Activated CD4-positive, alpha-beta memory T cell treated with anti-CD3 and anti-CD28 coated beads, Interleukin-2, amount 10 ng/mL, durations not matched to agents 7 days and 5 days (primary cell): ENCODE results near the gene LSM14B. TPM values are rescaled to one million over a fixed set of nuclear protein-coding genes. Genes with fewer than 3 reads are reported as not detected.
"Not testable (repeated sequence)": the region's sequence is repeated elsewhere in the genome, so short reads cannot be mapped to it uniquely, and the experiment has no call there.

Experiments
- CTCF ChIA-PET: fragments of 350-600 bp; sonication (Branson Sonifier 250); formaldehyde crosslinking; loops from one replicate; lab custom pipeline; 2021; ENCODE audit warnings: antibody characterized with exemption, inconsistent platforms; lab: Charles Lee
- POLR2A ChIA-PET: fragments of 350-600 bp; sonication (Branson Sonifier 250); formaldehyde crosslinking; loops from one replicate; lab custom pipeline; 2021; ENCODE audit warnings: antibody characterized with exemption; lab: Charles Lee
- DNase-seq: peaks from one replicate; pipeline ENCODE4 v3.0.0-alpha.2; 2020
- H3K27ac Mint-ChIP-seq: one replicate; pipeline ENCODE4 v1.8.0; 2021; ENCODE audit warnings: mild to moderate bottlenecking, mixed read lengths
- H3K27me3 Mint-ChIP-seq: one replicate; pipeline ENCODE4 v1.8.0; 2021; ENCODE audit warnings: mixed read lengths
- H3K36me3 Mint-ChIP-seq: one replicate; pipeline ENCODE4 v1.8.0; 2021; ENCODE audit warnings: low read depth, mixed read lengths
- H3K4me1 Mint-ChIP-seq: one replicate; pipeline ENCODE4 v1.8.0; 2021; ENCODE audit warnings: mixed read lengths
- H3K4me3 Mint-ChIP-seq: one replicate; pipeline ENCODE4 v1.8.0; 2021; ENCODE audit warnings: mild to moderate bottlenecking, mixed read lengths
- H3K9me3 Mint-ChIP-seq: one replicate; pipeline ENCODE4 v1.8.0; 2021; ENCODE audit warnings: mixed read lengths
- total RNA-seq, 2 experiments: library from RNA; stranded (reverse); gene quantifications; one replicate each; pipeline ENCODE4 v1.2.3, GENCODE V29; 2021

The LSM14B gene
- total RNA-seq = 10 to 100 TPM; 38.9 to 39.0 TPM

DNA sequence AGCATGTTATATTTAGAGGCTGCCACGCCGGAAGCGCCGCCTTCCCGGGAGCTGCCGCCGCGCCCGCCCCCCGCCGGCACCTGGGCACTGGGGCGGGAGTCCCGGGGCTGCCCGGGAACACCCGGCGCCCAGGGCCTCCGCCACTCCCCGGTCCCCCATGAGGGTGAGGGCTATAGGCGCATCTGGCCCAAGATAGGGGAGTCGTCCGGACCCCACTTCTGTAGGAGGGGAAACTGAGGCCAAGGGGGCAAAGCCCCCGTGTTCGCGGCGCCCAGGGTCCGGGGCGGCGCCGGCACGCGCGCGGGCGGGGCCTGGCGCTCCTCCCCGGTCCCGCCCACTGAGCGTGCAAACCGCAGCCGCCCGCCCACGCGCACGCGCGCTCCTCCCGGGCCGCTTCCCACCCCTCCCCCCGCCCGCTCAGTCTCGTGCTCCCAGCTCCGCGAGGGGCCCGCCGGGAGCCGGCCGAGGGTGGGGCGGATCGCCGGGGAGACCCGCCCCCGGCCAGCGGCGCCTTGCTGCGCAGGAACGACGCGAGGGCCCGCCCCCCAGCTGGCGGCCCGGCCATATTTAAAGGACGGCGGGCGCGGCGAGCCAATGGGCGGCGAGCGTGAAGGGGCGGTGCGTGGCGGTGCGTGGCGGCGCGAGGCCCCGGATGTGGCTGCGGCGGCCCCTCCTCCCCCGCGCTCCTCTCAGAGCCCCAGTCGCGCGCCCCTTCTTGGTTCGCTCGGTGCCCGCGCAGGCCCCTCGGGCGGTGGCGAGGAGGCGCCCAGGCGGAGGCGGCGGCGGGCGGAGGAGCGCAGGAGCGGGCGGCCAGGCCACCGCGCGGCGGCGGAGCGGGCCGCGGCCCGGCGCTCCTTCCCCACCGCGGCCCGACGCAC, at the start of gene LSM14B:
Gene LSM14B, plus strand, starts transcription at position 700 of the 878 bp plus-strand sequence. CDS start 192 bp downstream, outside the sequence.
- Mint-ChIP-seq H3K4me1 (peaks cover 42% of the 10 kb centered on the region), H3K4me3 (peak within 1 kb of the TSS; percentile 84), H3K27me3 (no peaks in the 10 kb centered on the region), H3K36me3 (peaks cover 24% of the 10 kb centered on the region), H3K9me3 (peaks cover 3% of the 10 kb centered on the region), H3K27ac (peak within 1 kb of the TSS; percentile 86)
- CTCF ChIA-PET = interaction anchor here (1.1 to 2.3 kb wide), 5 partner anchors 14 to 495 kb away, joined by 3 to 14 read pairs (median 5); no protein-coding TSS in a partner anchor
- peak; percentile 97 for DNase-seq
- POLR2A ChIA-PET = interaction anchor here (0.9 to 6.9 kb wide), 6 partner anchors 11 to 61 kb away, joined by 3 to 60 read pairs (median 4); partner anchors contain the start of genes MTG2, PSMA7, SS18L1 and TAF4

DNA sequence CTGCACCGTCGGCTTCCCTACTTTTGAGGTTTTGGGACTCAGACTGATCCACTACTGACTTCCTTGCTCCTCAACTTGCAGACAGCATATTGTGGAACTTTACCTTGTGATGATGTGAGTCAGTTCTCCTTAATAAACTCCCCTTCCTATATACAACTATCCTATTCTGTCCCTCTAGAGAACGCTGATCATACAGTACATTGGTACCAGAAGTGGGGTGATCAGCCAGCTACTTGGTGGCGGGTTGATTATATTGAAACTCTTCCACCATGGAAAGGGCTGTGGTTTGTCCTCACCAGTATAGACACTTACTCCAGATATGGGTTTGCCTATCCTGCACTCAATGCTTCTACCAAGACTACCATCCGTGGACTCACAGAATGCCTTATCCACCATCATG, 49.0 kb upstream of the LSM14B start:
- Mint-ChIP-seq H3K4me1 (no peaks in the 10 kb centered on the region), H3K27ac (no peak overlapping the region), H3K4me3 (no peak overlapping the region), H3K36me3 (peaks cover 2% of the 10 kb centered on the region), H3K9me3 (peaks cover 14% of the 10 kb centered on the region), H3K27me3 (no peaks in the 10 kb centered on the region)
- ChIA-PET POLR2A (no interaction called here), CTCF (no interaction called here)
- DNase-seq = no peak

DNA sequence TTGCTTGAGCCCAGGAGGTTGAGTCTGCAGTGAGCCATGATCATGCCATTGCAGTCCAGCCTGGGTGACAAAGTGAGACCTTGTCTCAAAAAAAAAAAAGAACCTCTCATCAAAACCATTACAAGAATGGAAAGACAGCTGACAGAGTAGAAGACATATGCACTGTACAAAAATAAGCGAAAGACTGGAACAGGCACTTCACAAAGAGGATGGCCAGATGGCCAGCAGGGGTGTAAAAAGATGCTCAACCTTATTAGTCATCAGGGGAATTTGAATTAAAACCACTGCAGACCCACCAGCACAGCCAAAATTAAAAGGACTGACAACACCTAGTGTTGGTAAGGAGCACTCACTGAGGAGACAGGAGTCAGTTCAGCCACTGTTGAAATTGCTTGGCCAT, 43.1 kb upstream of the LSM14B start:
- peaks cover 15% of the 10 kb centered on the region for H3K9me3 Mint-ChIP-seq
- CTCF ChIA-PET = no interaction called here
- POLR2A ChIA-PET = no interaction called here
- no peaks in the 10 kb centered on the region for H3K27me3 Mint-ChIP-seq
- no peak overlapping the region for H3K27ac Mint-ChIP-seq
- peaks cover 2% of the 10 kb centered on the region for H3K36me3 Mint-ChIP-seq
- no peak overlapping the region for H3K4me3 Mint-ChIP-seq
- DNase-seq = no peak
- H3K4me1 Mint-ChIP-seq = no peaks in the 10 kb centered on the region

DNA sequence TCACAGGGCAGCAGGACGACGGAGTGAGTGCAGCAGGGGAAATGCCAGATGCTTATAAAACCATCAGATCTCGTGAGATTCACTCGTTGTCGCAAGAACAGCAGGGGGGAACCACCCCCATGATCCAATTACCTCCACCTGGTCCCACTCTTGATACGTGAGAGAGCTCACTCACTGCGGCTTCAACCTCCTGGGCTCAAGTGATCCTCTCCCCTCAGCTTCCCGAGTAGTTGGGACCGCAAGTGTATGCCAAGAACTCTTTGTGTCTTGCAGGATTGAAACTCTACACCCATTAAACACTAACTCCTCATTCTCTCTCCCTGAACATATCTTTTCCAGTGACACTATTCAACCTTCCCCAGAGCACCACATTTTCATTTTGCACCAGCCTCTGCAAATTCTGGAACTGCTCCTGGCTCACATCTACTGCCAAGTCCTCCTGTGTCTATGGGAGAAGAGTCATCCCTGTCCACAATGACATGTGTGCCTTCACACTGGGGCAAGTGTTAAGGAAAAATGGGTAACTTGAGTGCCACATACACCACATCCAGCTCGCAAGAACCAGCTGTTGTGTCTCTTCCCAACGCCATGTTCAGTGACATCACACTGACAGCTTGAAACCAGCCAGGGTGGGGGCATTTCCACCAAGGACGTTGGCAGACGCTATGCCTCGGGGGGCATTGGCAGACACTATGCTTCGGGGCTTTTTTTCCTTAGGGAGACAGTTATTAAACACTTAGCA, 41.9 kb upstream of the LSM14B start:
- H3K4me1 Mint-ChIP-seq = no peaks in the 10 kb centered on the region
- no peak for DNase-seq
- no peaks in the 10 kb centered on the region for H3K27me3 Mint-ChIP-seq
- CTCF ChIA-PET = no interaction called here
- no peak overlapping the region for H3K4me3 Mint-ChIP-seq
- H3K27ac Mint-ChIP-seq = no peak overlapping the region
- peaks cover 11% of the 10 kb centered on the region for H3K9me3 Mint-ChIP-seq
- H3K36me3 Mint-ChIP-seq = no peaks in the 10 kb centered on the region
- POLR2A ChIA-PET = no interaction called here

DNA sequence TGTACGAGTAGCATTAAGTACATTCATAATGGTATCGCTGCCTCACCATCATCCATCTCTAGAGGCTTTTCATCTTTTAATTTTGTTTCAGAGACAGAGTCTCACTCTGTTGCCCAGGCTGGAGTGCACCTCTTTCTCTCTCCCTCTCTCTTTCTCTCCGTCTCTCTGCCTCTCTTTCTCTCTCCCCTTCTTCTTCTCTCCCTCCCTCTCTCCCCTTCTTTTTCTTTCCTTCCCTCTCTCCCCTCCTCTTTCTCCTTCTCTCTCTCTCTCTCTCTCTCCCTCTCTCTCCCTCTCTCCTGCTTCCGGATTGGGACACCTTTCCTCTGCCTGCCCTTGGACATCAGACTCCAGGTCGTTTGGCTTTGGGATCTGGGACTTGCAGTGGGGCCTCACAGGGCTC, 39.0 kb upstream of the LSM14B start:
- POLR2A ChIA-PET = no interaction called here
- Mint-ChIP-seq H3K27me3 (no peaks in the 10 kb centered on the region), H3K36me3 (no peaks in the 10 kb centered on the region), H3K27ac (no peak overlapping the region), H3K9me3 (peaks cover 7% of the 10 kb centered on the region), H3K4me1 (no peaks in the 10 kb centered on the region), H3K4me3 (no peak overlapping the region)
- no peak for DNase-seq
- CTCF ChIA-PET = no interaction called here

DNA sequence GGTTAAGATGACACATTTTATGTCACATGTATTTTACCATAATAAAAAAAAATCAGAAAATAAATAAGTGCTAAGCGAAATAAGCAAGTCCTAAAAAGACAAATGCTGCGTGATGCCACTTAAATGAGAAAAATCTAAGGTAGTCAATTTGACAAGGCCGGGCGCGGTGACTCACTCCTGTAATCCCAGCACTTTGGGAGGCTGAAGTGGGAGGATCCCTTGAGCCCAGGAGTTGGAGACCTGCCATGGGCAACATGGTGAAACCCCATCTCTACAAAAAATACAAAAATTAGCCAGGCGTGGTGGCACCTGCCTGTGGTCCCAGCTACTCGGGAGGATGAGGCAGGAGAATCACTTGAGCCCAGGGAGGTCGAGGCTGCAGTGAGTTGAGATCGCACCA, 38.1 kb upstream of the LSM14B start:
- POLR2A ChIA-PET, H3K4me3 Mint-ChIP-seq, H3K4me1 Mint-ChIP-seq, H3K27me3 Mint-ChIP-seq, H3K9me3 Mint-ChIP-seq, DNase-seq, H3K27ac Mint-ChIP-seq, CTCF ChIA-PET, H3K36me3 Mint-ChIP-seq: not testable (repeated sequence)

DNA sequence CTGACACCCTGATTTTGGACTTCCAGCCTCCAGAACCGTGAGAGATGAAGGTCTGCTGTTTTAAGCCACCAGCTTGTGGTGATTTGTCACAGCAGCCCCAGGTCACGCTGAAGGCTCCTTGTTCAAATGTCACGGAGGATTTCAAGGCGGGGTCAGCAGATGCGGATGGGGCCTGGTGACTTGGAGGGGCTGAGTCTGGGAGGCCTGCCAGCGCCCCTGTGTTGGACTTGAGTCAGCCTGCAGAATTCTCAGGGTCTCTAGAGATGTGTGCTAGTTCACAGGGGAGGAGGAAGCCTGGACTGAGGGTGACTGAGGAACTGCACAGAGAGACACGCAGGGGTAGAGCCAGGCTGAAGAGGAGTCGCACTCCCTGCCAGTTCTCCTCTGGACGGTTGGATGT, 37.1 kb upstream of the LSM14B start:
- Mint-ChIP-seq H3K36me3 (no peaks in the 10 kb centered on the region), H3K9me3 (peaks cover 3% of the 10 kb centered on the region), H3K27ac (no peak overlapping the region)

DNA sequence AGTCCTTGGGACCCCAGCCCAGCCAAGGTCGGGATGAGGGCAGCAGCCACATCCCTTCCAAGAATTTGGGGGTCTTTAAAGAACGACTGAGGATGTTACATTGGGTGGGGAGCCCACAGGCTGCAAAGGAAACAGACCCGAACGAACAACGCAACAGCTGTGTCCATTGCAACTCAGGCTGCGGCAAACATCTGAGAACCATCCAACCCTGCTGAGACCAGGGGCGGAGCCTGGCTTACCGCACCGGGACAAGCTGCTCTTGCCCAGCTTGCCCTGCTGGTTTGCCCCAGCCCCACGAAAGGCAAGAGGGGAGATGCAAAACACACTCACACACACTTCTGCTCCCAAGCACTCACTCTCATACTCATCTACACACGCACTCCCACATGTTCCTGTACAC, 35.0 kb upstream of the LSM14B start:
- CTCF ChIA-PET = no interaction called here
- peaks cover 4% of the 10 kb centered on the region for H3K9me3 Mint-ChIP-seq
- no peak for DNase-seq
- POLR2A ChIA-PET = no interaction called here
- H3K4me3 Mint-ChIP-seq = no peak overlapping the region
- H3K27me3 Mint-ChIP-seq = no peaks in the 10 kb centered on the region
- no peaks in the 10 kb centered on the region for H3K36me3 Mint-ChIP-seq
- no peaks in the 10 kb centered on the region for H3K4me1 Mint-ChIP-seq
- H3K27ac Mint-ChIP-seq = no peak overlapping the region

More for the DNA sequence above, 37.1 kb upstream of the LSM14B start:
- Mint-ChIP-seq H3K27me3 (no peaks in the 10 kb centered on the region), H3K4me1 (no peaks in the 10 kb centered on the region), H3K4me3 (no peak overlapping the region)
- ChIA-PET CTCF (no interaction called here), POLR2A (no interaction called here)
- no peak for DNase-seq

DNA sequence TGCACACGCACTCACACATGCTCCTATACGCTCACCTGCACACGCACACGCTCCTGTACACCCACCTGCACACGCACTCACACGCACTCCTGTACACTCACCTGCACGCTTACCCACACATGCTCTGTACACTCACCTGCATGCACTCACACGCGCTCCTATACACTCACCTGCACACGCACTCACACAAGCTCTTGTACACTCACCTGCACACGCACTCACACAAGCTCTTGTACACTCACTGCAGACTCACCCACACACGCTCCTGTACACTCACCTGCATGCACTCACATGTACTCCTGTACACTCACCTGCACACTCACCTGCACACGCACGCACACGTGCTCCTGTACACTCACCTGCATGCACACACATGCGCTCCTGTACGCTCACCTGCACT, 34.6 kb upstream of the LSM14B start:
- Mint-ChIP-seq H3K36me3 (no peaks in the 10 kb centered on the region), H3K27me3 (no peaks in the 10 kb centered on the region), H3K27ac (no peak overlapping the region), H3K9me3 (peaks cover 5% of the 10 kb centered on the region), H3K4me3 (no peak overlapping the region), H3K4me1 (no peaks in the 10 kb centered on the region)
- no peak for DNase-seq
- ChIA-PET CTCF (no interaction called here), POLR2A (no interaction called here)

DNA sequence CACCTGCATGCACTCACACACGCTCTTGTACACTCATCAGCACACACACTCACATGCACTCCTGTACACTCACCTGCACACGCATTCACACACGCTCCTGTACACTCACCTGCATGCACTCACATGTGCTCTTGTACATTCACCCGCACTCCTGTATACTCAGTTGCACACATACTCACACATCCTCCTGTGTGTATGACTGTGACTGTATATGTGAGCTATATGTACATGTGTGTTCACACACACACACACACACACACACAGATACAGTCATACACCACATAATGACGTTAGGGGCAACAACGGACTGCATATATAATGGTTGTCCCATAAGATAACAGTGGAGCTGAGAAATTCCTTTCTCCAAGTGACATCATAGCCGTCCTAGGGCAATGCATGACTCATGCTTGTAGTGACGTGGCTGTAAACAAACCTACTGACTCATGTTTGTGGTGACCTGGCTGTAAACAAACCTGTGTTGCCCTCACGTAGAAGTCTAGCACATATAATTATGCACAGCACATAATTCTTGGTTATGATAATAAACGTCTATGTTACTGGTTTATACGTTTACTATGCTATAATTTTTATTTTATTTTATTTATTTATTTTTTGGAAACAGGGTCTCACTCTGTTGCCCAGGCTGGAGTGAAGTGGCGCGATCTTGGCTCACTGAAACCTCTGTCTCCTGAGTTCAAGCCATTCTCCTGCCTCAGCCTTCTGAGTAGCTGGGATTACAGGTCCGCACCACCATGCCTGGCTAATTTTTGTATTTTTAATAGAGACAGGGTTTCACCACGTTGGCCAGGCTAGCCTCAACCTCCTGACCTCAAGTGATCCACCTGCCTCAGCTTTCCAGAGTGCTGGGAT, 33.8 kb upstream of the LSM14B start:
- ChIA-PET POLR2A (no interaction called here), CTCF (no interaction called here)
- Mint-ChIP-seq H3K27me3 (no peaks in the 10 kb centered on the region), H3K9me3 (peaks cover 8% of the 10 kb centered on the region), H3K4me3 (no peak overlapping the region), H3K4me1 (no peaks in the 10 kb centered on the region), H3K27ac (no peak overlapping the region), H3K36me3 (no peaks in the 10 kb centered on the region)
- no peak for DNase-seq

DNA sequence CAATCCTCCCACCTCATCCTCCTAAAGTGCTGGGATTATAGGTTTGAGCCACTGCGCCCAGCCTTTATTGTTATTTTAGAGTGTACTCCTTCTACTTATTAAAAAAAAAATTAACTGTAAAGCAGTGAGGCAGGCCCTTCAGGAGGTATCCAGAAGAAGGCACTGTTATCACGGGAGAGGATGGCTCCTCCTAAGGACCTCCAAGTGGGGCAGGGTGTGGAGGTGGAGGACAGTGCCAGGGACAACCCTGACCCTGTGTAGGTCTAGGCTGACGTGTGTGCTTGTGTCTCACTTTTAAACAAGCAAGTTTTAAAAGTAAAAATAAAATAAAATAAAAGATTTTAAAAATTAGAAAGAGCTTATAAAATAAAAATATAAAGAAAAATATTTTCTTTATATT, 32.9 kb upstream of the LSM14B start:
- no peaks in the 10 kb centered on the region for H3K27me3 Mint-ChIP-seq
- no peak overlapping the region for H3K27ac Mint-ChIP-seq
- CTCF ChIA-PET = interaction anchor here (1.2 kb wide), 1 partner anchor 49 kb away, joined by 3 read pairs; no protein-coding TSS in a partner anchor
- peaks cover 12% of the 10 kb centered on the region for H3K9me3 Mint-ChIP-seq
- DNase-seq = no peak
- no peaks in the 10 kb centered on the region for H3K4me1 Mint-ChIP-seq
- no peaks in the 10 kb centered on the region for H3K36me3 Mint-ChIP-seq
- H3K4me3 Mint-ChIP-seq = no peak overlapping the region
- POLR2A ChIA-PET = no interaction called here

DNA sequence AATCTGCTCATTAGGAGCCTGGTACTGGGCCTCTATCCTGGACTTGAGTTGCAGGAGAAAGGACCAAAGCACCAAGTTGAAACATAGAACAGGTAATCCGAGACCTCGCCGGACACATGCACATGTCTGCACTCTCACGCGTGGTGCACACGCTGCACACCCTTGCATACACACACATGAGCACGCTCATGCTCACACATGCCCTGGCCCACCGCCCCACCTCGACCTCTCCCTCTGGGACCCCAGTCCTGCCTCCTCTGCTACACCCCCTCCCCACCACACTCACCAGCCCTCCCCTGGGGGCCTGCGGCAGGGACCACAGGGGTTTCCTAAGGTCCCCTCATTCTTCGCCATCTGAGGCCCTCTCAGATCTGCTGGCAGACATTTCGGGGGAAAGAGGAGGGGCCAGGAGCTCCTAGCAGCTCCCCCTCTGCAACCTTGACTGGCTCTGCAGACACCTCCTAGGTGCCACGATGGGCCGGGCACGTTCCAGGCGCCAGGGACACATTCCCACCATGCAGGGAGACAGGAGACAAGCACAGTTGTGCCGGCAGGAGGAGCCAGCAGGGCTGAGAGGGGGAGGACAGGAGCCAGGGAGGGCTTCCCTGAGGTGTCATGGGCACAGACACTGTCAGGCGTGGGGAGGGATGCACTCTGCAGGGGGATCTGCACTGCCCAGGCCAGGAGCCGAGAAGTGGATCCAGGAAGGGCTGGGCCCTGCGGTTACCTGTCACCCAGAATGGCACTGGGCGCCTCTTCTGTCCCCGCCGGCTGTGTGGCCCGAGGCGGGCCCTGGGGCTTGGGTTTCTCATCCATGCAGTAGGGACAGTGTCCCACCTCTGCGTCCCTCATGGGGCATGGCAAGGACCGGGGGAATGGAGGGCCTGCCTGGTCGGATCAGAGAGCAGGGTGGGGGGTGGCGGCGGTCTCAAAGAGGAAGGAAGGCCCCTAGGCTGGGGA, 25.6 kb upstream of the LSM14B start:
- no peaks in the 10 kb centered on the region for H3K27me3 Mint-ChIP-seq
- POLR2A ChIA-PET = no interaction called here
- H3K4me3 Mint-ChIP-seq = no peak overlapping the region
- CTCF ChIA-PET = no interaction called here
- peaks cover 3% of the 10 kb centered on the region for H3K36me3 Mint-ChIP-seq
- H3K9me3 Mint-ChIP-seq = peaks cover 26% of the 10 kb centered on the region
- no peaks in the 10 kb centered on the region for H3K4me1 Mint-ChIP-seq
- no peak for DNase-seq
- no peak overlapping the region for H3K27ac Mint-ChIP-seq
